ENCODE data around the gene RNF11.

DNA sequence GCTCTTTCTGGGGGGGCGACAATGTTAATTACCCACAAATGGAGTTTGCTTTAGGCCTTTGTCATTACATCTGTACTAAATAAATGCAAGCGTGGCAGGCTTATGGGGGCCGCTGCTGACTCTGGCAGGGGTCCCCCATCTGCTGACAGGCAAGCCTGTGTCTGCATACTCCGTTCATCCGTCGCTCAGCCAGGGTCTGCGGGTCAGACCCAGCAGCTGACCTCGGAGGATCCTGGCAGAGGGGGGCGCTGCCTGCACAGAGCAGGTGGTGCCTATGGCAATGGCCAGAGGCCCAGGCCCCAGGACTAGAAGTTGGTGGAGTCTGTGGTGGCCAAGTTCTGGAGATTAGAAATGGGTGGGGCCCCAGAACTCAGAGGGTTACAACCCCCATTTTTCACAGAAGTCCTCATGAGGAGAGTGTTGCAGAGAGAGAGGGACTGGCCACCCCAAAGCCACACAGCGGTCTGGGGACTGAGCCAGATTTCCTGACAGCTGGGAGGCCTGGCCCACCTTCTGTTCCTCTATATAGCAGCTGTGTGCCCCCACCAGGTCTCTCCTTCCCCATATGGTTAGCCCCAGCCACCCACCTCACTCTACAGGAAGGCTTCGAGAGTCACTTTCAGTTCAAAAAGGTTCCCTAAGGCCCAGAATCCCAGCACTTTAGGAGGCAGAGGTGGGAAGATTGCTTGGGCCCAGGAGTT is 63.3 kb downstream of the RNF11 start:
- TF ChIP-seq, protein P1, sequence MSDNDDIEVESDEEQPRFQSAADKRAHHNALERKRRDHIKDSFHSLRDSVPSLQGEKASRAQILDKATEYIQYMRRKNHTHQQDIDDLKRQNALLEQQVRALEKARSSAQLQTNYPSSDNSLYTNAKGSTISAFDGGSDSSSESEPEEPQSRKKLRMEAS (IDR thresholded peaks at IDR 0.05): no peak
- TF ChIP-seq SP1 (IDR thresholded peaks at IDR 0.05) (no peak), RAD21 (IDR thresholded peaks at IDR 0.05) (no peak), TAF1 (conservative IDR thresholded peaks at IDR 0.05) (no peak)
- TF ChIP-seq, protein P2, sequence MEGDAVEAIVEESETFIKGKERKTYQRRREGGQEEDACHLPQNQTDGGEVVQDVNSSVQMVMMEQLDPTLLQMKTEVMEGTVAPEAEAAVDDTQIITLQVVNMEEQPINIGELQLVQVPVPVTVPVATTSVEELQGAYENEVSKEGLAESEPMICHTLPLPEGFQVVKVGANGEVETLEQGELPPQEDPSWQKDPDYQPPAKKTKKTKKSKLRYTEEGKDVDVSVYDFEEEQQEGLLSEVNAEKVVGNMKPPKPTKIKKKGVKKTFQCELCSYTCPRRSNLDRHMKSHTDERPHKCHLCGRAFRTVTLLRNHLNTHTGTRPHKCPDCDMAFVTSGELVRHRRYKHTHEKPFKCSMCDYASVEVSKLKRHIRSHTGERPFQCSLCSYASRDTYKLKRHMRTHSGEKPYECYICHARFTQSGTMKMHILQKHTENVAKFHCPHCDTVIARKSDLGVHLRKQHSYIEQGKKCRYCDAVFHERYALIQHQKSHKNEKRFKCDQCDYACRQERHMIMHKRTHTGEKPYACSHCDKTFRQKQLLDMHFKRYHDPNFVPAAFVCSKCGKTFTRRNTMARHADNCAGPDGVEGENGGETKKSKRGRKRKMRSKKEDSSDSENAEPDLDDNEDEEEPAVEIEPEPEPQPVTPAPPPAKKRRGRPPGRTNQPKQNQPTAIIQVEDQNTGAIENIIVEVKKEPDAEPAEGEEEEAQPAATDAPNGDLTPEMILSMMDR (IDR thresholded peaks at IDR 0.05; ENCODE audit: low read depth, low read length, missing input control): no peak
- TF ChIP-seq, protein P3, sequence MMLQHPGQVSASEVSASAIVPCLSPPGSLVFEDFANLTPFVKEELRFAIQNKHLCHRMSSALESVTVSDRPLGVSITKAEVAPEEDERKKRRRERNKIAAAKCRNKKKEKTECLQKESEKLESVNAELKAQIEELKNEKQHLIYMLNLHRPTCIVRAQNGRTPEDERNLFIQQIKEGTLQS (IDR thresholded peaks at IDR 0.05): no peak
